PC-3 (cell line): Measurements from ENCODE around the gene HPCA. TPM values are rescaled to one million over a fixed set of nuclear protein-coding genes. Genes with fewer than 3 reads are reported as not detected.

ENCODE experiments used
- ATAC-seq: fragments of 200-7000 bp; cut with Tn5 transposase; 2 replicates; pipeline ENCODE4 v1.9.1; 2020; ENCODE audit warnings: mild to moderate bottlenecking, moderate library complexity
- BruUV-seq: library from RNA; stranded (reverse); fragments of 400-500 nt; replicated peaks from 2 replicates; lab custom pipeline; 2021; lab: Mats Ljungman, UMichigan
- CTCF ChIA-PET: fragments of 300-600 bp; sonication (Branson Sonifier 250); formaldehyde crosslinking; loops from one replicate; lab custom pipeline; 2022; ENCODE audit warnings: antibody characterized with exemption; lab: Charles Lee
- POLR2A ChIA-PET: fragments of 300-600 bp; sonication (Branson Sonifier 250); formaldehyde crosslinking; loops from one replicate; lab custom pipeline; 2022; ENCODE audit warnings: antibody characterized with exemption; ENCODE audit not compliant: unreplicated experiment; lab: Charles Lee
- DNase-seq: peaks from one replicate; pipeline ENCODE4 v3.0.0-alpha.2; 2015
- H2AFZ ChIP-seq: fragments of 300-600 bp; sonication (generic); 2 replicates; pipeline ENCODE4 v1.6.0; 2016; ENCODE audit warnings: antibody characterized with exemption, low read length
- H3F3A ChIP-seq: fragments of 300-600 bp; sonication (generic); one replicate; pipeline ENCODE4 v1.6.0; 2017; ENCODE audit warnings: antibody characterized with exemption, low read length, control low read depth, mild to moderate bottlenecking; ENCODE audit not compliant: unreplicated experiment
- H3K27ac ChIP-seq: fragments of 300-600 bp; sonication (generic); 2 replicates; pipeline ENCODE4 v1.5.1; 2016; ENCODE audit warnings: mild to moderate bottlenecking, low read length
- H3K27me3 ChIP-seq: fragments of 300-600 bp; sonication (generic); 2 replicates; pipeline ENCODE4 v1.6.1; 2016; ENCODE audit warnings: low read length, mixed read lengths
- H3K36me3 ChIP-seq: fragments of 300-600 bp; sonication (generic); 2 replicates; pipeline ENCODE4 v1.6.1; 2016; ENCODE audit warnings: low read depth, mixed run types, low read length, mixed read lengths
- H3K4me1 ChIP-seq: fragments of 300-600 bp; sonication (generic); 2 replicates; pipeline ENCODE4 v1.5.1; 2016; ENCODE audit warnings: low read length; ENCODE audit not compliant: insufficient read depth
- H3K4me2 ChIP-seq: fragments of 300-600 bp; sonication (generic); 2 replicates; pipeline ENCODE4 v1.6.0; 2016; ENCODE audit warnings: low read length
- H3K4me3 ChIP-seq: fragments of 300-600 bp; sonication (generic); 2 replicates; pipeline ENCODE4 v1.5.1; 2016; ENCODE audit warnings: mild to moderate bottlenecking, low read length, mixed read lengths
- H3K79me2 ChIP-seq: fragments of 300-600 bp; sonication (generic); 2 replicates; pipeline ENCODE4 v1.6.1; 2017; ENCODE audit warnings: low read length, mixed read lengths
- H3K9ac ChIP-seq: fragments of 300-600 bp; sonication (generic); 2 replicates; pipeline ENCODE4 v1.6.0; 2016; ENCODE audit warnings: mild to moderate bottlenecking, low read length
- H3K9me2 ChIP-seq: fragments of 300-600 bp; sonication (generic); replicated peaks from 2 replicates; pipeline ENCODE4 v1.6.1; 2016; ENCODE audit warnings: mixed run types, low read length, mixed read lengths
- H3K9me3 ChIP-seq: fragments of 300-600 bp; sonication (generic); 2 replicates; pipeline ENCODE4 v1.6.1; 2016; ENCODE audit warnings: low read length, mixed read lengths
- H4K20me1 ChIP-seq: fragments of 300-600 bp; sonication (generic); 2 replicates; pipeline ENCODE4 v1.6.1; 2016; ENCODE audit warnings: low read length, mixed read lengths
- CTCF ChIP-seq: fragments of 300-600 bp; sonication (generic); conservative IDR thresholded peaks from 2 replicates; pipeline ENCODE4 v1.5.1; 2017; ENCODE audit warnings: antibody characterized with exemption, low read depth, mild to moderate bottlenecking, low read length
- EZH2 ChIP-seq: fragments of 300-600 bp; sonication (generic); IDR thresholded peaks from one replicate; pipeline ENCODE4 v1.6.1; 2017; ENCODE audit warnings: antibody characterized with exemption, mild to moderate bottlenecking, low read length; ENCODE audit not compliant: unreplicated experiment
- EZH2phosphoT487 ChIP-seq: fragments of 300-600 bp; sonication (generic); IDR thresholded peaks from 2 replicates; pipeline ENCODE4 v1.6.1; 2018; ENCODE audit warnings: mild to moderate bottlenecking, antibody characterized with exemption, low read length, borderline replicate concordance
- intact Hi-C: fragments of 100-400 bp; cut with micrococcal nuclease; formaldehyde crosslinking; loops from 2 replicates; pipeline ENCODE4 v1.9.0; 2023
- total RNA-seq: library from RNA; depleted of rRNA; stranded (reverse); fragments of >200 nt; gene quantifications from 2 replicates; pipeline ENCODE4 v1.2.3, GENCODE V29; 2014

HPCA gene
- total RNA-seq, 1 experiment from 2014 or later: not detected

GRCh38 chr1:32881291-32881690, 5.0 kb upstream of the HPCA start:
- no peaks in the 10 kb centered on the region for H3K27me3 ChIP-seq
- no peak overlapping the region for H2AFZ ChIP-seq
- no peak overlapping the region for H3K4me3 ChIP-seq
- H3K9me3 ChIP-seq: no peaks in the 10 kb centered on the region
- no peaks in the 10 kb centered on the region for H3K79me2 ChIP-seq
- H3K27ac ChIP-seq: no peak overlapping the region
- intact Hi-C loops: no loop called here
- H3K4me2 ChIP-seq: no peak overlapping the region
- H3K36me3 ChIP-seq: no peaks in the 10 kb centered on the region
- no peak overlapping the region for H3K9ac ChIP-seq
- BruUV-seq: no TSS peak
- no peak for ATAC-seq
- ChIA-PET CTCF (interaction anchor here (0.5 to 0.9 kb wide), 2 partner anchors 126 to 176 kb away, joined by 3 to 4 read pairs; no protein-coding TSS in a partner anchor), POLR2A (no interaction called here)
- H4K20me1 ChIP-seq: no peaks in the 10 kb centered on the region
- TF ChIP-seq EZH2 (no peak), EZH2phosphoT487 (no peak), CTCF (no peak)
- H3F3A ChIP-seq: no peaks in the 10 kb centered on the region
- H3K9me2 ChIP-seq: no peaks in the 10 kb centered on the region
- DNase-seq: no peak
- H3K4me1 ChIP-seq: no peaks in the 10 kb centered on the region

GRCh38 chr1:32881871-32882850, 4.1 kb upstream of the HPCA start:
- TF ChIP-seq EZH2phosphoT487 (no peak), EZH2 (no peak), CTCF (no peak)
- Histone ChIP-seq H3F3A (no peaks in the 10 kb centered on the region), H4K20me1 (no peaks in the 10 kb centered on the region), H3K4me3 (no peak overlapping the region), H3K4me1 (no peaks in the 10 kb centered on the region), H3K27me3 (no peaks in the 10 kb centered on the region), H3K9me3 (no peaks in the 10 kb centered on the region), H3K27ac (no peak overlapping the region), H3K79me2 (no peaks in the 10 kb centered on the region), H3K36me3 (no peaks in the 10 kb centered on the region), H3K9ac (no peak overlapping the region), H3K9me2 (no peaks in the 10 kb centered on the region), H3K4me2 (no peak overlapping the region), H2AFZ (no peak overlapping the region)
- no TSS peak for BruUV-seq
- no peak for ATAC-seq
- ChIA-PET POLR2A (interaction anchor here (0.7 kb wide), 1 partner anchor 132 kb away, joined by 3 read pairs; no protein-coding TSS in a partner anchor), CTCF (no interaction called here)
- intact Hi-C loops: no loop called here
- no peak for DNase-seq
